GM12878 (cell line): ENCODE results near the gene ANGPTL4. TPM values are rescaled to one million over a fixed set of nuclear protein-coding genes. Genes with fewer than 3 reads are reported as not detected.
"Not testable (repeated sequence)": the region's sequence is repeated elsewhere in the genome, so short reads cannot be mapped to it uniquely, and the experiment has no call there.

Source experiments
- ATAC-seq: fragments of 200-7000 bp; cut with Tn5 transposase; 3 replicates; pipeline ENCODE4 v1.9.1; 2020; ENCODE audit warnings: mild to moderate bottlenecking, moderate library complexity
- BruUV-seq: library from RNA; stranded (reverse); fragments of 400-500 nt; replicated peaks from 2 replicates; lab custom pipeline; 2021; lab: Mats Ljungman, UMichigan
- CTCF ChIA-PET: fragments of 300-600 bp; sonication (Branson Sonifier 250); formaldehyde crosslinking; extraction: SDS; loops from one replicate; lab custom pipeline; 2021; ENCODE audit warnings: inconsistent platforms; lab: Yijun Ruan, JAX
- POLR2A ChIA-PET: fragments of 350-600 bp; formaldehyde crosslinking; extraction: SDS; loops from one replicate; lab custom pipeline; 2021; ENCODE audit warnings: inconsistent platforms; lab: Charles Lee
- RAD21 ChIA-PET: fragments of 300-600 bp; sonication (Branson Sonifier 250); formaldehyde crosslinking; loops from one replicate; lab custom pipeline; 2023; ENCODE audit warnings: antibody characterized with exemption; ENCODE audit not compliant: unreplicated experiment; lab: Charles Lee
- SMC1A ChIA-PET: fragments of 300-600 bp; sonication (Branson Sonifier 250); formaldehyde crosslinking; loops from one replicate; lab custom pipeline; 2023; ENCODE audit not compliant: unreplicated experiment, uncharacterized antibody; lab: Charles Lee
- DNase-seq: peaks from one replicate; pipeline ENCODE4 v3.0.0-alpha.2; 2011; ENCODE audit warnings: low read depth, low spot score
- FAIRE-seq: peaks from 3 replicates; lab custom pipeline; 2011; peaks lifted over from hg19 to GRCh38; lab: Jason Lieb, UNC
- H2AFZ ChIP-seq: 2 replicates; pipeline ENCODE4 v1.6.0; 2011; ENCODE audit warnings: low read depth, low read length, control low read depth; ENCODE audit not compliant: control insufficient read depth
- H3K27ac ChIP-seq: 2 replicates; pipeline ENCODE4 v1.5.1; 2011; ENCODE audit warnings: control low read depth; ENCODE audit not compliant: control insufficient read depth, insufficient read depth
- H3K27me3 ChIP-seq, 2 experiments: replicated peaks in 1 of 2; 2 replicates each; pipeline versions ENCODE4 v1.6.0 to v1.6.1; 2011; ENCODE audit warnings: low read length in 1 of 2; ENCODE audit not compliant: control insufficient read depth in 2 of 2, insufficient read depth in 2 of 2
- H3K36me3 ChIP-seq, 2 experiments: 2 replicates each; pipeline ENCODE4 v1.5.1; 2011; ENCODE audit warnings: low read length in 1 of 2; ENCODE audit not compliant: control insufficient read depth in 2 of 2, insufficient read depth in 2 of 2
- H3K4me1 ChIP-seq: 2 replicates; pipeline ENCODE4 v1.6.1; 2011; ENCODE audit warnings: mild to moderate bottlenecking, low read length, moderate library complexity, mixed read lengths; ENCODE audit not compliant: control insufficient read depth, insufficient read depth
- H3K4me2 ChIP-seq: 2 replicates; pipeline ENCODE4 v1.6.0; 2011; ENCODE audit warnings: control low read depth; ENCODE audit not compliant: control insufficient read depth, insufficient read depth
- H3K4me3 ChIP-seq: fragments of 200-600 bp; sonication (generic); 2 replicates; pipeline ENCODE4 v1.5.1; 2016
- H3K79me2 ChIP-seq: 2 replicates; pipeline ENCODE4 v1.6.0; 2011; ENCODE audit warnings: low read length; ENCODE audit not compliant: control insufficient read depth, insufficient read depth
- H3K9ac ChIP-seq: 2 replicates; pipeline ENCODE4 v1.8.0; 2011; ENCODE audit warnings: low read length, control low read depth, mixed read lengths; ENCODE audit not compliant: control insufficient read depth, insufficient read depth
- H3K9me3 ChIP-seq: replicated peaks from 3 replicates; pipeline ENCODE4 v1.5.1; 2011; ENCODE audit warnings: mild to moderate bottlenecking, low read length; ENCODE audit not compliant: control insufficient read depth, insufficient read depth
- H4K20me1 ChIP-seq: 2 replicates; pipeline ENCODE4 v1.6.0; 2011; ENCODE audit not compliant: control insufficient read depth, insufficient read depth
- FOXK2 ChIP-seq: fragments of 450-650 bp; IDR thresholded peaks from 2 replicates; pipeline ENCODE4 v1.6.1; 2017; ENCODE audit warnings: mild to moderate bottlenecking, moderate library complexity
- ZNF622 ChIP-seq: fragments of 450-650 bp; IDR thresholded peaks from 2 replicates; pipeline ENCODE4 v1.6.1; 2017; ENCODE audit warnings: mild to moderate bottlenecking, inconsistent platforms
- WGBS: methylation state at CpG from one replicate; pipeline ENCODE4 v1.1.6; 2016; ENCODE audit warnings: low lambda C conversion rate; ENCODE audit not compliant: insufficient replicate concordance, insufficient coverage; ENCODE audit errors: missing lambda C conversion rate; 5-methylcytosine and 5-hydroxymethylcytosine counted together
- in situ Hi-C: fragments of 300-500 bp; cut with MboI; formaldehyde crosslinking; loops from 9 replicates; pipeline ENCODE4 v1.14.3; 2018; ENCODE audit warnings: mixed read lengths
- intact Hi-C: fragments of 100-400 bp; cut with micrococcal nuclease; formaldehyde crosslinking; loops from one replicate; pipeline ENCODE4 v1.14.2; 2022; ENCODE audit not compliant: unreplicated experiment
- polyA plus RNA-seq, 11 experiments: library from polyadenylated mRNA; depleted of rRNA in 4 of 11; unstranded in 6 of 11; stranded (reverse) in 5 of 11; fragments of >200 nt; fragmentation: Nextera tagmentation in 4 of 11; fragmentation: Illumina TruSeq in 1 of 11; extraction: Ambion mirVana in 4 of 11; extraction: Trizol in 1 of 11; gene quantifications; 1 replicate in 1 of 11; 2 replicates in 10 of 11; pipeline versions ENCODE4 v1.2.1 to v1.2.3, GENCODE V29; 2011 to 2016; ENCODE audit warnings: inconsistent platforms in 2 of 11, missing spikeins in 2 of 11, low read depth in 1 of 11
- total RNA-seq, 4 experiments: library from RNA; depleted of rRNA in 3 of 4; stranded (reverse); fragments of >200 nt in 3 of 4; fragmentation: Illumina TruSeq in 1 of 4; extraction: Trizol in 1 of 4; gene quantifications; 2 replicates each; pipeline versions ENCODE4 v1.2.1 to v1.2.3, GENCODE V29; 2013 to 2021

ANGPTL4 gene
- total and polyA plus RNA-seq, 10 of the 15 experiments (the other 5 are each of a cell fraction or from before 2014, with no cell fraction given) = 0.45 TPM; not detected in 9

DNA sequence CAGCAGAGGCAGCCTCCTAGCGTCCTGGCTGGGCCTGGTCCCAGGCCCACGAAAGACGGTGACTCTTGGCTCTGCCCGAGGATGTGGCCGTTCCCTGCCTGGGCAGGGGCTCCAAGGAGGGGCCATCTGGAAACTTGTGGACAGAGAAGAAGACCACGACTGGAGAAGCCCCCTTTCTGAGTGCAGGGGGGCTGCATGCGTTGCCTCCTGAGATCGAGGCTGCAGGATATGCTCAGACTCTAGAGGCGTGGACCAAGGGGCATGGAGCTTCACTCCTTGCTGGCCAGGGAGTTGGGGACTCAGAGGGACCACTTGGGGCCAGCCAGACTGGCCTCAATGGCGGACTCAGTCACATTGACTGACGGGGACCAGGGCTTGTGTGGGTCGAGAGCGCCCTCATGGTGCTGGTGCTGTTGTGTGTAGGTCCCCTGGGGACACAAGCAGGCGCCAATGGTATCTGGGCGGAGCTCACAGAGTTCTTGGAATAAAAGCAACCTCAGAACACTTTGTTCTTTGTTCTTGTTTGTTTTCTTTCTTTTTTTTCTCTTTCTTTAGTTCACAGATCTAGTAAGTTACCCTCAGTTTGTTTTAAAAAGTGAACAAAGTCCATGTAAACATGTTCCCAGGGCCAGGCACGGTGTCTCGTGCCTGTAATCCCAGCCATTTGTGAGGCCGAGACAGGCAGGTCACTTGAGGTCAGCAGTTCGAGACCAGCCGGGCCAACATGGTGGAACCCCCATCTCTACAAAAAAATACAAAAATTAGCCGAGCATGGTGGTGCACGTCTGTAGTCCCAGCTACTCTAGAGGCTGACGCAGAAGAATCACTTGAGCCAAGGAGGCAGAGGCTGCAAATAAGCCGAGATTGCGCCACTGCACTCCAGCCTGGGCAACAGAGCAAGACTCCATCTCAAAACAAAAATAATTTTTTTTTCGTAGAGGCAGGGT, 10.2 kb downstream of the ANGPTL4 start (continued):
- TF ChIP-seq ZNF622 = no peak
- no peak for TF ChIP-seq FOXK2

DNA sequence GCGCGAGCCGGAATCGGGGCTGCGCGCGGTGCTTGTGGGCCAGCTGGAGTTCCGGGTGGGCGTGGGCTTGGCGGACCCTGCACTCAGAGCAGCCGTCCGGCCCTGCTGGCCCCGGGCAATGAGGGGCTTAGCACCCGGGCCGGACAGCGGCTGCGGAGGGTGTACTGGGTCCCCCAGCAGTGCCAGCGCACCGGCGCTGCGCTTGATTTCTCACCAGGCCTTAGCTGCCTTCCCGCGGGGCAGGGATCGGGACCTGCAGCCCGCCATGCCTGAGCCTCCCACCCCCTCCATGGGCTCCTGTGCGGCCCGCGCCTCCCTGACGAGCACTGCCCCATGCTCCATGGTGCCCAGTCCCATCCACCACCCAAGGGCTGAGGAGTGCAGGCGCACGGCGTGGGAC, 11.8 kb downstream of the ANGPTL4 start:
- CTCF ChIA-PET = interaction anchor here (1.1 kb wide), 1 partner anchor 28 kb away, joined by 5 read pairs; no protein-coding TSS in a partner anchor
- H3K9ac ChIP-seq, H3K4me2 ChIP-seq, H3K27me3 ChIP-seq, H2AFZ ChIP-seq, DNase-seq, RAD21 ChIA-PET, H3K79me2 ChIP-seq, intact Hi-C loops, BruUV-seq, H4K20me1 ChIP-seq, H3K4me1 ChIP-seq, SMC1A ChIA-PET, H3K9me3 ChIP-seq, H3K36me3 ChIP-seq, H3K27ac ChIP-seq, H3K4me3 ChIP-seq, POLR2A ChIA-PET, ATAC-seq, in situ Hi-C loops, FAIRE-seq: not testable (repeated sequence)
- 95% methylated on average over 32 of the region's 32 CpGs for WGBS

DNA sequence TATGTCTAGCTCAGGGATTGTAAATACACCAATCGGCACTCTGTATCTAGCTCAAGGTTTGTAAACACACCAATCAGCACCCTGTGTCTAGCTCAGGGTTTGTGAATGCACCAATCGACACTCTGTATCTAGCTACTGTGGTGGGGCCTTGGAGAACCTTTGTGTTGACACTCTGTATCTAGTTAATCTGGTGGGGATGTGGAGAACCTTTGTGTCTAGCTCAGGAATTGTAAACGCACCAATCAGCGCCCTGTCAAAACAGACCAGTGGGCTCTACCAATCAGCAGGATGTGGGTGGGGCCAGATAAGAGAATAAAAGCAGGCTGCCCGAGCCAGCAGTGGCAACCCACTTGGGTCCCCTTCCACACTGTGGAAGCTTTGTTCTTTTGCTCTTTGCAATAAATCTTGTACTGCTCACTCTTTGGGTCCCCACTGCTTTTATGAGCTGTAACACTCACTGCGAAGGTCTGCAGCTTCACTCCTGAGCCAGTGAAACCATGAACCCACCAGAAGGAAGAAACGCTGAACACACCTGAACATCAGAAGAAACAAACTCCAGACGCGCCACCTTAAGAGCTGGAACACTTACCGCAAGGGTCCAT, 12.5 kb downstream of the ANGPTL4 start:
- H3K79me2 ChIP-seq, H3K4me1 ChIP-seq, FAIRE-seq, H4K20me1 ChIP-seq, H2AFZ ChIP-seq, H3K36me3 ChIP-seq, BruUV-seq, ATAC-seq, H3K4me3 ChIP-seq, POLR2A ChIA-PET, H3K4me2 ChIP-seq, SMC1A ChIA-PET, H3K27ac ChIP-seq, RAD21 ChIA-PET, H3K9me3 ChIP-seq, H3K27me3 ChIP-seq, in situ Hi-C loops, H3K9ac ChIP-seq, intact Hi-C loops, DNase-seq: not testable (repeated sequence)
- 88% methylated on average over 9 of the region's 10 CpGs for WGBS
- CTCF ChIA-PET = interaction anchor here (1.1 to 1.7 kb wide), 2 partner anchors 23 to 29 kb away, joined by 5 read pairs; no protein-coding TSS in a partner anchor
